ENCODE measurements around the gene LPCAT1. TPM values are rescaled to one million over a fixed set of nuclear protein-coding genes. Genes with fewer than 3 reads are reported as not detected.

LPCAT1 gene
- total and polyA plus RNA-seq, 8 donors: 5.2 to 229 (median 14.4) TPM

DNA sequence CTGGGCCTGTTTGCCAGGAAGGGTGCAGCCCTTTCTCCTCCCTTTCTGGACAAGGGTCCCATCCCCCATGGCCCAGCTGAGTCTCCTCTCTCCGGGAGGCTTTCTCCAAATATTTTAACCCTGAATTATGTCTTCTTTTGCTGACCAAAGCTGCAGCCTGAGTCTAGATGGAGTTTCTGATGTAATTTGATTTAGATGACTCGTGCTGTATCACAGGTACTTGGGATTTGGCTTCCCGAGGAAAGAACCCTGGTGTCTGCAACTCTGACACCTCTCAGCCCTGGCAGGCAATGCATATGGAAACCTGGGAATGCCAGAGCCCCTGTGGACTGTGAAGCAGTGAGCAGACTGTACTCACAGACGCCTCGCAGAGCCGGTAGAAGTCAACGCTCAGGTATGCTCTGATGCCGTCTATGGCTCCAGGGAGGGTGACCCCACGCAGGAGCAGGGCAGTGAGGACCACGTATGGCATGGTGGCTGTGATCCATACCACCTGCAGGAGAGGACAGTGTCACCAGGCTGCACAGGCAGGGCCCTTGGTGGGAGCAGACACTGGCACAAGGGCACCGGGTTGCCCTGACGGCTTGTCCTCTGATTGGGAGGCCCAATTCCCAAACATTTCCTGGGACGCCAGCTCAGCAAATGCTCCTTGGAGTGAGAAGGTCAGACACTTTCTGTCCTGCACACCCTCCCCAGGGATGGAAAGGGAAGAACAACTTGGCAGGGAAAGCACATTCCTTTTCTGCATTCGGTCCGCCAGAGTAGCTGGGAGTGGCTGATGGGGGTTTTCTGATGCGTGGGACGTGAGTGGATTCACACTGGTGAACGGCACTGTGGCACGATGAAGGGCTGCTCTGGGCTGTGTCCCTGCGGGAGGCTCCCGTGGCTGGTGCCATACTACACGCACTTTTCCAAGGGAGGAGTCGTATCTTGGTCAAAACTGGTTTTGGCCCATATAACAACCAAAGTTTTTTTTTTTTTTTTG lies 103.3 kb downstream of the LPCAT1 start:
- Histone ChIP-seq H3K27me3 (peaks cover 0 to 21% (median 0%) of the 10 kb centered on the region in 3 donors), H3K4me1 (no peaks in the 10 kb centered on the region), H3K27ac (no peak overlapping the region), H3K36me3 (no peaks in the 10 kb centered on the region), H3K9me3 (peaks cover 0 to 5% (median 0%) of the 10 kb centered on the region in 4 donors), H3K4me3 (no peak overlapping the region)
- TF ChIP-seq POLR2AphosphoS5 (IDR thresholded peaks at IDR 0.05) (no peak), EP300 (IDR thresholded peaks at IDR 0.05) (no peak), POLR2A (IDR thresholded peaks at IDR 0.05) (no peak)
- TF ChIP-seq, protein P1, sequence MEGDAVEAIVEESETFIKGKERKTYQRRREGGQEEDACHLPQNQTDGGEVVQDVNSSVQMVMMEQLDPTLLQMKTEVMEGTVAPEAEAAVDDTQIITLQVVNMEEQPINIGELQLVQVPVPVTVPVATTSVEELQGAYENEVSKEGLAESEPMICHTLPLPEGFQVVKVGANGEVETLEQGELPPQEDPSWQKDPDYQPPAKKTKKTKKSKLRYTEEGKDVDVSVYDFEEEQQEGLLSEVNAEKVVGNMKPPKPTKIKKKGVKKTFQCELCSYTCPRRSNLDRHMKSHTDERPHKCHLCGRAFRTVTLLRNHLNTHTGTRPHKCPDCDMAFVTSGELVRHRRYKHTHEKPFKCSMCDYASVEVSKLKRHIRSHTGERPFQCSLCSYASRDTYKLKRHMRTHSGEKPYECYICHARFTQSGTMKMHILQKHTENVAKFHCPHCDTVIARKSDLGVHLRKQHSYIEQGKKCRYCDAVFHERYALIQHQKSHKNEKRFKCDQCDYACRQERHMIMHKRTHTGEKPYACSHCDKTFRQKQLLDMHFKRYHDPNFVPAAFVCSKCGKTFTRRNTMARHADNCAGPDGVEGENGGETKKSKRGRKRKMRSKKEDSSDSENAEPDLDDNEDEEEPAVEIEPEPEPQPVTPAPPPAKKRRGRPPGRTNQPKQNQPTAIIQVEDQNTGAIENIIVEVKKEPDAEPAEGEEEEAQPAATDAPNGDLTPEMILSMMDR (IDR thresholded peaks at IDR 0.05): no peak
- WGBS, 5 donors: 63 to 76% (median 75%) methylated on average over 21 to 23 of the region's 23 CpGs
- no peak for DNase-seq
- intact Hi-C loops (cut with DNase I; ENCODE audit: low total_unique reads): no loop called here

DNA sequence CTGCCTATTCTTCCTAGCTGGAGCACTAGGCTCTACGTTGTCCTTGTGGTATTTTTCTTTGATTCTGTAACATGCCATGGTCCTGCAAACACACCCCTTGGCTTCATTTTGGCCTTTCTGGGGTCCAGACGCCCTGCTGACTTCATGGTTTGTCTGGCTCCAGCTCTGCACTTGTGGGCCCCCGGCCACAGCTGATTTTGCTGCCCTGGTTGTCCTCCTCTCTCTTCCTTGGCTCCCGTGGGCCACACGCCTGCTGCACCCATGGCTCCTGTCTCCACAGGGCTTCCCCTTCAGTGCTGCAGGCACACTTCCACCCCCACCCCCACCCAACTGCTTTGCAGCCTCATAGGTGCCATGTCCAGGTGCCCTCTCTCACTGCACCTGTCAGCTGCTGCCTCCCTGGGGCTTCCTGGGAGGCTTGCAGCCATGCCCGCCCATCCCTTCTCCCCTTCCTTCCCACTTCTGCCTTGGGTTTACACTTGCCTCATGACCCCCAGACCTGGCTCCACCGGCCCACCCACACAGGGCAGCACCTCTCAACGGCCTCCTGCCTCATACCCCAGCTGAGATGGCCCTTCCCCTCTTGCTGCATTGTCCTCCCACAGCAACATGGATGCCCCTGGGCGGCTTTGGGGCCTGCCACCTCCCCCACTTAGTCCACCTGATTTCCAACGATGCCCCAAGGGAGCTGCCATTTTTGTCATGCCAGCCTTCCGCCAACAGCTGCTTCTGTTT lies 104.1 kb downstream of the LPCAT1 start:
- H3K9me3 ChIP-seq: no peaks in the 10 kb centered on the region
- 70 to 75% (median 73%) methylated on average over 11 of the region's 11 CpGs for WGBS, 5 donors
- TF ChIP-seq, protein P1 (IDR thresholded peaks at IDR 0.05): no peak
- TF ChIP-seq POLR2AphosphoS5 (IDR thresholded peaks at IDR 0.05) (no peak), EP300 (IDR thresholded peaks at IDR 0.05) (no peak), POLR2A (IDR thresholded peaks at IDR 0.05) (no peak)
- DNase-seq: no peak
- no peaks in the 10 kb centered on the region for H3K36me3 ChIP-seq
- no peak overlapping the region for H3K27ac ChIP-seq
- no peak overlapping the region for H3K4me3 ChIP-seq
- H3K27me3 ChIP-seq: peaks cover 0 to 26% (median 0%) of the 10 kb centered on the region in 3 donors
- intact Hi-C loops (cut with DNase I; ENCODE audit: low total_unique reads): no loop called here
- H3K4me1 ChIP-seq: no peaks in the 10 kb centered on the region

DNA sequence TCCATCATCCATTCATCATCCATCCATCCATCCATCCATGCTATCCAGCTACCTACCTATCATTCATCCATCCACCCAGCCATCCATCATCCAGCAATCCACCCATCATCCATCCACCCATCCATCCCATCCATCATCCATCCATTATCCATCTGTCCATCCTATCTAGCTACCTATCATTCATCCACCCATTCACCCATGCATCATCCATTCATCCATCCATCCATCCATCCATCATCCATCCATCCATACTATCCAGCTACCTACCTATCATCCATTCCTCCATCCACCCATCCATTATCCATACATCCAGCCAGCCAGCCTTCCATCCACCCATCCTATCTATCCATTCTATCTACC lies 104.9 kb downstream of the LPCAT1 start:
- Histone ChIP-seq H3K27ac (no peak overlapping the region), H3K36me3 (no peaks in the 10 kb centered on the region), H3K9me3 (no peaks in the 10 kb centered on the region), H3K27me3 (peaks cover 0 to 26% (median 0%) of the 10 kb centered on the region in 3 donors), H3K4me3 (no peak overlapping the region), H3K4me1 (no peaks in the 10 kb centered on the region)
- DNase-seq: no peak
- TF ChIP-seq POLR2A (IDR thresholded peaks at IDR 0.05): no peak
- no peak for TF ChIP-seq POLR2AphosphoS5 (IDR thresholded peaks at IDR 0.05)
- no peak for TF ChIP-seq EP300 (IDR thresholded peaks at IDR 0.05)
- TF ChIP-seq, protein P1 (IDR thresholded peaks at IDR 0.05): no peak
- intact Hi-C loops (cut with DNase I; ENCODE audit: low total_unique reads): no loop called here

DNA sequence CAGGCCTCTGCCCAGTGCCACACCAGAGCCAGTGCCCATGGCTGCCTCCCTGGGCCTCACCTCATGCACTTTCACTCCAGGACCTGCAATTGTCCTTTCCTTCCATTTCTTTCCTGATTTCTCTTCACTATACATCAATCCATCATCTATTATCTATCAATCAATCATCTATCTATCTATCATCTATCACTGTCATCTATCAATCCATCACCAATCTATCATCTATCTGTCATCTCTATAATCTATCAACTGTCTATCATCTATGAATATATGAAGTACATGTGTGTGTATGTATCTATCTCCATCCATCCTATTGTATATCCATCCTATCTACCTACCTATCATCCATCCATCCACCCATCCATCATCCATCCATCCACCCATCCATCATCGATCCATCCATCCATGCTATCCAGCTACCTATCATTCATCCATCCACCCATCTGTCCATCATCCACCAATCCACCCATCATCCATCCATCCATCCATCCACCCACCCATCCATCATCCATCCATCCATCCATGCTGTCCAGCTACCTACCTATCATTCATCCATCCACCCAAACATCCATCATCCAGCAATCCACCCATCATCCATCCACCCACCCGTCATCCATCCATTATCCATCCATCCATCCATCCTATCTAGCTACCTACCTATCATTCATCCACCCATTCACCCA lies 105.4 kb downstream of the LPCAT1 start:
- DNase-seq: no peak

More for the DNA sequence above, 105.4 kb downstream of the LPCAT1 start:
- TF ChIP-seq POLR2AphosphoS5 (IDR thresholded peaks at IDR 0.05) (no peak), EP300 (IDR thresholded peaks at IDR 0.05) (no peak), POLR2A (IDR thresholded peaks at IDR 0.05) (no peak)
- TF ChIP-seq, protein P1 (IDR thresholded peaks at IDR 0.05): no peak
- WGBS, 5 donors: 75 to 92% (median 88%) methylated on average over 2 of the region's 2 CpGs
- Histone ChIP-seq H3K4me3 (no peak overlapping the region), H3K27ac (no peak overlapping the region), H3K36me3 (no peaks in the 10 kb centered on the region), H3K27me3 (peaks cover 0 to 26% (median 0%) of the 10 kb centered on the region in 3 donors), H3K9me3 (no peaks in the 10 kb centered on the region), H3K4me1 (no peaks in the 10 kb centered on the region)
- intact Hi-C loops (cut with DNase I; ENCODE audit: low total_unique reads): no loop called here

Measured in stomach (tissue), 9 donors.